ENCODE measurements around the gene LRP11. TPM values are rescaled to one million over a fixed set of nuclear protein-coding genes. Genes with fewer than 3 reads are reported as not detected.

Gene LRP11
- total and polyA plus RNA-seq, 2 donors from 2014 or later: 22.1 to 34.0 TPM

DNA sequence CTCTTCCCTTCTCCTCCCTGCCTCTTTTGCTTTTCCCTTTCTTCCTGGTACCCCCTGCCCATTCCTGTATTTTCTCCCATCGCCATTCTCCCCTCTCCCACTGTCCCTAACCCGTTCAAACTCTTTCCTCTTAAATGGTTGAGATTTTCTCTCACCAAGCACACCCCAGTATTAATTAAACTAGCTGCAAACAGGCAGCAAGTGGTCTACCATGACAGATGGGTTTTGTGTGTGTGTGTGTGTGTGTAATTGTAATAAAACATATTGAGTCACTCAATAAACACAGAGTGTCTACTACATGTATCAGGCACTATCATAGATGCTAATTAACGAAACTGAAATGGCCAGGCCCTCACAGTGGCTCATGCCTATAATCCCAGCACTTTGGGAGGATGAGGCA lies 27.1 kb upstream of the LRP11 start:
- no peaks in the 10 kb centered on the region for H3K36me3 ChIP-seq (ENCODE audit: control insufficient read depth in 2 of 3, insufficient read depth in 3 of 3, low read length in 3 of 3)
- H3K27me3 ChIP-seq (ENCODE audit: control insufficient read depth, insufficient read depth, low read length): no peaks in the 10 kb centered on the region
- intact Hi-C loops (cut with DNase I): no loop called here
- H3K9me3 ChIP-seq (ENCODE audit: control insufficient read depth in 2 of 3, insufficient read depth in 1 of 3, low read length in 3 of 3): no peaks in the 10 kb centered on the region
- H3K4me3 ChIP-seq (ENCODE audit: low read length in 3 of 3): no peak overlapping the region
- no peak for TF ChIP-seq CTCF (IDR thresholded peaks at IDR 0.05; ENCODE audit: borderline replicate concordance, extremely low read depth, insufficient read depth)
- peaks cover 0 to 9% (median 0%) of the 10 kb centered on the region in 3 donors for H3K4me1 ChIP-seq (ENCODE audit: control insufficient read depth in 2 of 3, insufficient read depth in 2 of 3, low read depth in 1 of 3, low read length in 3 of 3)
- H3K27ac ChIP-seq (ENCODE audit: low read depth in 2 of 2, low read length in 2 of 2): no peak overlapping the region
- H3K9ac ChIP-seq (ENCODE audit: low read length in 3 of 3): no peak overlapping the region
- DNase-seq: no peak
- no peak for FAIRE-seq

DNA sequence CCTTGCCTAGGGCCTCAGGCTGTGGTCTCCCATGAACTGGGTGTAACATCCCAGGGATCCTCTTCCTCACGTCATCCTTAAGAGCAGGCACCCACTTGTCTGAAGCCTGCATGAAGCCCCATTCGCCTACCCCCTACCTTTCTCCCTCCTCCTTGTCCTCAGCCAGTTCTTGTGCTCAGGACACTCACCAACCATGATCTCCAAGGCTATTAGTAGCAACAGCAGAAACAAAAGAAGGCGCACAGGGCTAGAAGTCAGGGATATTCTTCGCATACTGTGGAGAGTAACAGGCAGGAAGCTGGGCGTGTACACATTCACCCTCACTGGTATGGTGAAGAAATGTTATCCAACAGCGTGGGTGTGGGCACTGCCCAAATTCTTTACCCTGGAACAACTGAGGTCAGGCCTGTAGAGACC lies 26.5 kb upstream of the LRP11 start:
- H3K9ac ChIP-seq (ENCODE audit: low read length in 3 of 3): no peak overlapping the region
- DNase-seq: no peak
- no peak overlapping the region for H3K27ac ChIP-seq (ENCODE audit: low read depth in 2 of 2, low read length in 2 of 2)
- no peaks in the 10 kb centered on the region for H3K36me3 ChIP-seq (ENCODE audit: control insufficient read depth in 2 of 3, insufficient read depth in 3 of 3, low read length in 3 of 3)
- H3K4me3 ChIP-seq (ENCODE audit: low read length in 3 of 3): no peak overlapping the region
- H3K4me1 ChIP-seq (ENCODE audit: control insufficient read depth in 2 of 3, insufficient read depth in 2 of 3, low read depth in 1 of 3, low read length in 3 of 3): peaks cover 0 to 6% (median 0%) of the 10 kb centered on the region in 3 donors
- FAIRE-seq: no peak
- H3K9me3 ChIP-seq (ENCODE audit: control insufficient read depth in 2 of 3, insufficient read depth in 1 of 3, low read length in 3 of 3): no peaks in the 10 kb centered on the region
- H3K27me3 ChIP-seq (ENCODE audit: control insufficient read depth, insufficient read depth, low read length): no peaks in the 10 kb centered on the region
- intact Hi-C loops (cut with DNase I): no loop called here
- TF ChIP-seq CTCF (IDR thresholded peaks at IDR 0.05; ENCODE audit: borderline replicate concordance, extremely low read depth, insufficient read depth): no peak

DNA sequence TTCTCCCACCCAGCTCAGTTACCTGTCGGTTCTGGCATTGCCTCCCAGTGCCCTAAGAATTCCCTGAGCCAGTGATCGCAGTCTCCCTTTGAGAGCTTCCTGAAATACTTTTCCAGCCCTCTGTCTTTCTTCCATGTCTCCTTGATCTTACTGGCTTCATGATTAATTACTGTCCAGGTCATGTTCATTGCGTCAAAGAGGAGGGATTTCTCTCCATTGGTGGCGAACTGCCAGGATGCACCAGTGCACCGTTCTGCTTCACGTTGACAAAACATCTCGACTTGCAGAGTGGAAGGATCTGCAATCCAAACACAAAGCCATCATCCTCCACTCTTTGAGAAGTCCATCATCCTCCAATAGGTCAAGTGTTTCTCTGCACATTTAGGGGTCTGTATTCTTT lies 25.2 kb upstream of the LRP11 start:
- H3K27me3 ChIP-seq (ENCODE audit: control insufficient read depth, insufficient read depth, low read length): no peaks in the 10 kb centered on the region
- no peaks in the 10 kb centered on the region for H3K36me3 ChIP-seq (ENCODE audit: control insufficient read depth in 2 of 3, insufficient read depth in 3 of 3, low read length in 3 of 3)
- peak overlapping the region in 1 of 2 donors; percentile 15 for H3K27ac ChIP-seq (ENCODE audit: low read depth in 2 of 2, low read length in 2 of 2)
- no peaks in the 10 kb centered on the region for H3K9me3 ChIP-seq (ENCODE audit: control insufficient read depth in 2 of 3, insufficient read depth in 1 of 3, low read length in 3 of 3)
- intact Hi-C loops (cut with DNase I): no loop called here
- DNase-seq (peak in 2 of 5 donors; percentile 17 to 18), FAIRE-seq (no peak)
- H3K4me1 ChIP-seq (ENCODE audit: control insufficient read depth in 2 of 3, insufficient read depth in 2 of 3, low read depth in 1 of 3, low read length in 3 of 3): no peaks in the 10 kb centered on the region
- no peak overlapping the region for H3K4me3 ChIP-seq (ENCODE audit: low read length in 3 of 3)
- TF ChIP-seq CTCF (IDR thresholded peaks at IDR 0.05; ENCODE audit: borderline replicate concordance, extremely low read depth, insufficient read depth): no peak
- H3K9ac ChIP-seq (ENCODE audit: low read length in 3 of 3): no peak overlapping the region

GRCh38 chr6:149888659-149889058 lies 24.5 kb upstream of the LRP11 start:
- H3K36me3 ChIP-seq (ENCODE audit: control insufficient read depth in 2 of 3, insufficient read depth in 3 of 3, low read length in 3 of 3): no peaks in the 10 kb centered on the region
- H3K4me1 ChIP-seq (ENCODE audit: control insufficient read depth in 2 of 3, insufficient read depth in 2 of 3, low read depth in 1 of 3, low read length in 3 of 3): no peaks in the 10 kb centered on the region
- H3K4me3 ChIP-seq (ENCODE audit: low read length in 3 of 3): no peak overlapping the region
- H3K9me3 ChIP-seq (ENCODE audit: control insufficient read depth in 2 of 3, insufficient read depth in 1 of 3, low read length in 3 of 3): no peaks in the 10 kb centered on the region
- H3K27me3 ChIP-seq (ENCODE audit: control insufficient read depth, insufficient read depth, low read length): no peaks in the 10 kb centered on the region
- no peak overlapping the region for H3K27ac ChIP-seq (ENCODE audit: low read depth in 2 of 2, low read length in 2 of 2)
- peak in 1 of 5 donors; percentile 18 for DNase-seq
- H3K9ac ChIP-seq (ENCODE audit: low read length in 3 of 3): no peak overlapping the region
- TF ChIP-seq CTCF (IDR thresholded peaks at IDR 0.05; ENCODE audit: borderline replicate concordance, extremely low read depth, insufficient read depth): no peak
- intact Hi-C loops (cut with DNase I): no loop called here
- FAIRE-seq: no peak

Data from kidney (tissue), 14 donors.